Ovary (tissue), 3 donors: ENCODE data around the gene FCN2.

Experiments used
- CTCF ChIP-seq, 3 donors: fragments of 450-650 bp in 2 of 3; fragments of 200-600 bp in 1 of 3; IDR thresholded peaks; one replicate each; pipeline versions ENCODE4 v1.5.1 to v1.8.0; 2016 to 2022; ENCODE audit warnings: antibody characterized with exemption in 3 of 3, mild to moderate bottlenecking in 1 of 3
- POLR2A ChIP-seq: fragments of 450-650 bp; IDR thresholded peaks from one replicate; pipeline ENCODE4 v1.6.1; 2017; ENCODE audit warnings: antibody characterized with exemption, mild to moderate bottlenecking, moderate library complexity
- donor health status: DM: no; HTN: no; CAD: no.

- TF ChIP-seq CTCF (IDR thresholded peaks at IDR 0.05) (no peak), POLR2A (no peak)
Measured at GRCh38 chr9:134929193-134930158, 48.9 kb downstream of the FCN2 start.
